Vagina (tissue), 2 donors: Measurements from ENCODE around the gene MAL. TPM values are rescaled to one million over a fixed set of nuclear protein-coding genes. Genes with fewer than 3 reads are reported as not detected.

Source experiments
- DNase-seq, 2 donors: peaks; one replicate each; pipeline ENCODE4 v3.0.0-alpha.2; 2017; ENCODE audit errors: extremely low spot score in 2 of 2
- H3K27ac ChIP-seq: fragments of 200-600 bp; sonication (generic); one replicate; pipeline ENCODE4 v1.5.1; 2019
- H3K27me3 ChIP-seq: fragments of 200-600 bp; sonication (generic); one replicate; pipeline ENCODE4 v1.5.1; 2019
- H3K36me3 ChIP-seq, 2 donors: fragments of 200-600 bp; sonication (generic); one replicate each; pipeline ENCODE4 v1.5.1; 2017 to 2019
- H3K4me1 ChIP-seq: fragments of 200-600 bp; sonication (generic); one replicate; pipeline ENCODE4 v1.5.1; 2019
- H3K4me3 ChIP-seq, 2 donors: fragments of 200-600 bp; sonication (generic); 1 replicate in 1 of 2; 2 replicates in 1 of 2; pipeline ENCODE4 v1.5.1; 2016 to 2019
- H3K9me3 ChIP-seq: fragments of 200-600 bp; sonication (generic); one replicate; pipeline ENCODE4 v1.5.1; 2019
- CTCF ChIP-seq, 3 experiments: fragments of 450-650 bp in 2 of 3; fragments of 200-600 bp in 1 of 3; sonication (generic) in 1 of 3; IDR thresholded peaks; one replicate each; pipeline ENCODE4 v1.5.1; 2017 to 2019; ENCODE audit warnings: antibody characterized with exemption in 3 of 3, mild to moderate bottlenecking in 2 of 3, moderate library complexity in 2 of 3
- POLR2A ChIP-seq, 2 donors: fragments of 450-650 bp; IDR thresholded peaks; one replicate each; pipeline ENCODE4 v1.6.1; 2017; ENCODE audit warnings: antibody characterized with exemption in 2 of 2, mild to moderate bottlenecking in 2 of 2, moderate library complexity in 2 of 2
- POLR2AphosphoS5 ChIP-seq, 2 donors: sonication (generic); formaldehyde crosslinking; IDR thresholded peaks; one replicate each; pipeline ENCODE4 v1.9.0; 2017; ENCODE audit warnings: antibody characterized with exemption in 2 of 2, mild to moderate bottlenecking in 2 of 2, low read depth in 1 of 2; ENCODE audit not compliant: insufficient read depth in 1 of 2
- intact Hi-C: fragments of 100-400 bp; cut with DNase I; formaldehyde crosslinking; loops from one replicate; pipeline ENCODE4 v1.15.1; 2023
- total RNA-seq: library from RNA; depleted of rRNA; stranded (reverse); fragments of >200 nt; gene quantifications from one replicate; pipeline ENCODE4 v1.2.3, GENCODE V29; 2016

The MAL gene
- total RNA-seq, 1 donor from 2014 or later: 71.0 TPM

- no peaks in the 10 kb centered on the region for H3K36me3 ChIP-seq
- no peaks in the 10 kb centered on the region for H3K27me3 ChIP-seq
- intact Hi-C loops: no loop called here
- H3K4me3 ChIP-seq: no peak overlapping the region
- TF ChIP-seq POLR2A (IDR thresholded peaks at IDR 0.05) (no peak), CTCF (IDR thresholded peaks at IDR 0.05) (no peak), POLR2AphosphoS5 (IDR thresholded peaks at IDR 0.05; ENCODE audit: insufficient read depth in 1 of 2, low read depth in 1 of 2) (no peak)
- H3K4me1 ChIP-seq: peaks cover 5% of the 10 kb centered on the region
- no peaks in the 10 kb centered on the region for H3K9me3 ChIP-seq
- peak in 1 of 2 donors; percentile 89 for DNase-seq
- H3K27ac ChIP-seq: no peak overlapping the region
These were observed 49.3 kb downstream of the MAL start for GRCh38 chr2:95074663-95075439.

GRCh38 chr2:95075440-95076132, 50.1 kb downstream of the MAL start:
- no peak overlapping the region for H3K4me3 ChIP-seq
- H3K4me1 ChIP-seq: peaks cover 5% of the 10 kb centered on the region
- intact Hi-C loops: no loop called here
- peak in 1 of 2 donors; percentile 58 for DNase-seq
- no peak for TF ChIP-seq CTCF (IDR thresholded peaks at IDR 0.05)
- TF ChIP-seq POLR2AphosphoS5 (IDR thresholded peaks at IDR 0.05; ENCODE audit: insufficient read depth in 1 of 2, low read depth in 1 of 2): no peak
- TF ChIP-seq POLR2A (IDR thresholded peaks at IDR 0.05): no peak
- no peaks in the 10 kb centered on the region for H3K36me3 ChIP-seq
- no peak overlapping the region for H3K27ac ChIP-seq
- H3K27me3 ChIP-seq: no peaks in the 10 kb centered on the region
- H3K9me3 ChIP-seq: no peaks in the 10 kb centered on the region

- Histone ChIP-seq H3K4me3 (peak overlapping the region; percentile 31 to 40), H3K27me3 (no peaks in the 10 kb centered on the region), H3K27ac (no peak overlapping the region), H3K4me1 (peaks cover 5% of the 10 kb centered on the region), H3K36me3 (no peaks in the 10 kb centered on the region), H3K9me3 (no peaks in the 10 kb centered on the region)
- intact Hi-C loops: no loop called here
- TF ChIP-seq POLR2AphosphoS5 (IDR thresholded peaks at IDR 0.05; ENCODE audit: insufficient read depth in 1 of 2, low read depth in 1 of 2) (no peak), CTCF (IDR thresholded peaks at IDR 0.05) (peak; percentile 13 to 47 (median 29))
- no peak for DNase-seq
These were observed 51.4 kb downstream of the MAL start for GRCh38 chr2:95076705-95077529.

GRCh38 chr2:95077530-95077825, 52.0 kb downstream of the MAL start:
- H3K27me3 ChIP-seq: no peaks in the 10 kb centered on the region
- no peaks in the 10 kb centered on the region for H3K36me3 ChIP-seq

More at GRCh38 chr2:95077530-95077825, 52.0 kb downstream of the MAL start:
- intact Hi-C loops: no loop called here
- no peak for DNase-seq
- H3K4me1 ChIP-seq: peaks cover 5% of the 10 kb centered on the region
- TF ChIP-seq POLR2AphosphoS5 (IDR thresholded peaks at IDR 0.05; ENCODE audit: insufficient read depth in 1 of 2, low read depth in 1 of 2): no peak
- no peak for TF ChIP-seq CTCF (IDR thresholded peaks at IDR 0.05)
- TF ChIP-seq POLR2A (IDR thresholded peaks at IDR 0.05): no peak
- H3K4me3 ChIP-seq: no peak overlapping the region
- H3K9me3 ChIP-seq: no peaks in the 10 kb centered on the region
- no peak overlapping the region for H3K27ac ChIP-seq
